Measurements from ENCODE around the gene SYTL3. TPM values are rescaled to one million over a fixed set of nuclear protein-coding genes. Genes with fewer than 3 reads are reported as not detected.
A peak's percentile ranks its signal among the peaks of the same experiment; 100 is the strongest.

Gene SYTL3
- total and polyA plus RNA-seq, 10 of the 15 experiments (the other 5 are each of a cell fraction or from before 2014, with no cell fraction given): 3.3 to 12.1 (median 6.9) TPM

DNA sequence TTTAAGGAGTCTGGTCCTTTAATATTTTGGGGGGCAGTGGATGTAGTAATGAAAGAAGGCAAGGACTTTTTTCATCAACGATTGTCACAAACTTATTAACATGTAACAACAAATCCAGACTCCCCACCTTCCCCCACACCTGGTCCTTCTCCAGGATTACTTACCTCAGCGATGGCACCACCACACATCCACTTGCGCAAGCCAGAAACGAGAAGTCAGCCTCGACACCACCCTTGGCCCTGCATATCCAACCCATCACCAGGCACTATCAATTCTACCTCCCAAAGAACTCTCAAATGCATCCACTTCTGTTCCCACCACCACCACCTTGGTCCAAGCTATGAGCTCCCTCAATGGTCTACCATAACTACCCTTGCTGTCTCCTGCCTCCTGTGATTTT lies 162.8 kb downstream of the SYTL3 start:
- BruUV-seq (replicated peaks): no TSS peak
- WGBS (ENCODE audit: insufficient coverage, insufficient replicate concordance, low lambda C conversion rate, missing lambda C conversion rate): 44% methylated on average over 5 of the region's 5 CpGs
- ChIA-PET RAD21 (ENCODE audit: unreplicated experiment) (interaction anchor here (1.1 to 5.2 kb wide), 3 partner anchors 17 to 99 kb away, joined by 7 to 65 read pairs (median 15); no protein-coding TSS in a partner anchor), POLR2A (interaction anchor here (0.7 to 3.8 kb wide), 9 partner anchors 9 to 106 kb away, joined by 3 to 27 read pairs (median 5); no protein-coding TSS in a partner anchor), SMC1A (ENCODE audit: uncharacterized antibody, unreplicated experiment) (interaction anchor here (1.0 to 5.2 kb wide), 11 partner anchors 8 to 181 kb away, joined by 3 to 68 read pairs (median 19); no protein-coding TSS in a partner anchor), CTCF (interaction anchor here (1.1 to 5.2 kb wide), 7 partner anchors 16 to 153 kb away, joined by 3 to 97 read pairs (median 5); no protein-coding TSS in a partner anchor)
- Histone ChIP-seq H4K20me1 (ENCODE audit: control insufficient read depth, insufficient read depth) (peaks cover 4% of the 10 kb centered on the region; the same call in 1 of the 2 replicates), H3K4me3 (peak overlapping the region; percentile 82), H3K4me2 (ENCODE audit: control insufficient read depth, insufficient read depth) (peak overlapping the region; percentile 98), H3K9me3 (replicated peaks; ENCODE audit: control insufficient read depth, insufficient read depth, low read length) (no peaks in the 10 kb centered on the region), H3K36me3 (ENCODE audit: control insufficient read depth in 2 of 2, insufficient read depth in 2 of 2, low read length in 1 of 2) (peaks cover 4 to 20% of the 10 kb centered on the region in 2 experiments), H3K27ac (ENCODE audit: control insufficient read depth, insufficient read depth) (peak overlapping the region; percentile 75), H3K27me3 (replicated peaks in 1 of 2; ENCODE audit: control insufficient read depth in 2 of 2, insufficient read depth in 2 of 2, low read length in 1 of 2) (no peaks in the 10 kb centered on the region), H2AFZ (ENCODE audit: control insufficient read depth, low read depth, low read length) (no peak overlapping the region), H3K79me2 (ENCODE audit: control insufficient read depth, insufficient read depth, low read length) (peaks cover 100% of the 10 kb centered on the region), H3K9ac (ENCODE audit: control insufficient read depth, insufficient read depth, low read length) (no peak overlapping the region), H3K4me1 (ENCODE audit: control insufficient read depth, insufficient read depth, low read length) (peaks cover 64% of the 10 kb centered on the region)
- in situ Hi-C loops (cut with MboI) (no loop called here), intact Hi-C loops (cut with micrococcal nuclease; ENCODE audit: unreplicated experiment) (loop anchor here (5.0 to 10.0 kb wide), 3 partner anchors 95 to 338 kb away; no protein-coding TSS in a partner anchor)
- FAIRE-seq (no peak), DNase-seq (ENCODE audit: low read depth, low spot score) (no peak), ATAC-seq (no peak)
- TF ChIP-seq RCOR1 (conservative IDR thresholded peaks at IDR 0.05; ENCODE audit: low read depth, low read length): 0 out of 2 replicates have a peak, but pooled peaks have one; percentile 52
- no peak for TF ChIP-seq HDAC2 (IDR thresholded peaks at IDR 0.05)
- no peak for TF ChIP-seq NFYA (IDR thresholded peaks at IDR 0.05; ENCODE audit: borderline replicate concordance, low read depth, low read length)
- no peak for TF ChIP-seq NR2C1 (IDR thresholded peaks at IDR 0.05)
- no peak for TF ChIP-seq MTA3 (IDR thresholded peaks at IDR 0.05; ENCODE audit: borderline replicate concordance, low read length)

DNA sequence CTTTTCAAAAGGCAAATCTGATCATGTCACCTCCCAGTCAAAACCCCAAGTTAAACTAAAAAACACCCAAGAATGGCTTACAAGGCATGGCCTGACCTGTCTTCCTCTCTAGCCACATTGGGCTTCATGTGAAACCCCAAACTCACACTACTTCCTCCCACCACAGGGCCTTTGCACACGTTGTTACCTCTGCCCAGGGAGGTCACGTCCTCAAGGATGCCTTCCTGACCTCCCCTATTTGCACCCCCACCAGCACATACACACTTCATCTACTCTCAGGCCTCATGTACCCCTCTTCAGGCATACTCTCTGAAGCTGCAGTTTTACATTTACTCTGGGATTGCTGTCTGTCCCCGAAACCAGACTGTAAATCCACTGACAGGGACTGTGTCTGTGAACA lies 163.2 kb downstream of the SYTL3 start:
- ChIA-PET CTCF (interaction anchor here (0.9 to 5.2 kb wide), 11 partner anchors 17 to 164 kb away, joined by 3 to 97 read pairs (median 5); partner anchors contain the start of gene SYTL3), SMC1A (ENCODE audit: uncharacterized antibody, unreplicated experiment) (interaction anchor here (1.0 to 5.2 kb wide), 12 partner anchors 11 to 294 kb away, joined by 3 to 68 read pairs (median 12); no protein-coding TSS in a partner anchor), RAD21 (ENCODE audit: unreplicated experiment) (interaction anchor here (0.6 to 5.2 kb wide), 7 partner anchors 9 to 158 kb away, joined by 3 to 65 read pairs (median 10); no protein-coding TSS in a partner anchor), POLR2A (interaction anchor here (1.0 to 3.8 kb wide), 7 partner anchors 9 to 106 kb away, joined by 3 to 27 read pairs (median 5); no protein-coding TSS in a partner anchor)
- H2AFZ ChIP-seq (ENCODE audit: control insufficient read depth, low read depth, low read length): no peak overlapping the region
- intact Hi-C loops (cut with micrococcal nuclease; ENCODE audit: unreplicated experiment) (loop anchor here (5.0 to 10.0 kb wide), 3 partner anchors 96 to 338 kb away; no protein-coding TSS in a partner anchor), in situ Hi-C loops (cut with MboI) (no loop called here)
- WGBS (ENCODE audit: insufficient coverage, insufficient replicate concordance, low lambda C conversion rate, missing lambda C conversion rate): 18% methylated on average over 3 of the region's 3 CpGs
- H3K4me2 ChIP-seq (ENCODE audit: control insufficient read depth, insufficient read depth): peak overlapping the region; percentile 98
- BruUV-seq (replicated peaks): no TSS peak
- H3K27me3 ChIP-seq (replicated peaks in 1 of 2; ENCODE audit: control insufficient read depth in 2 of 2, insufficient read depth in 2 of 2, low read length in 1 of 2): no peaks in the 10 kb centered on the region
- peaks cover 60% of the 10 kb centered on the region for H3K4me1 ChIP-seq (ENCODE audit: control insufficient read depth, insufficient read depth, low read length)
- H3K9me3 ChIP-seq (replicated peaks; ENCODE audit: control insufficient read depth, insufficient read depth, low read length): no peaks in the 10 kb centered on the region
- H3K79me2 ChIP-seq (ENCODE audit: control insufficient read depth, insufficient read depth, low read length): peaks cover 100% of the 10 kb centered on the region
- no peak overlapping the region; the same call in 1 of the 2 replicates for H3K9ac ChIP-seq (ENCODE audit: control insufficient read depth, insufficient read depth, low read length)
- no peak for FAIRE-seq
- H3K27ac ChIP-seq (ENCODE audit: control insufficient read depth, insufficient read depth): peak overlapping the region; percentile 75
- peaks cover 4 to 17% of the 10 kb centered on the region in 2 experiments for H3K36me3 ChIP-seq (ENCODE audit: control insufficient read depth in 2 of 2, insufficient read depth in 2 of 2, low read length in 1 of 2)
- peak; percentile 31 for ATAC-seq
- no peak for DNase-seq (ENCODE audit: low read depth, low spot score)
- H4K20me1 ChIP-seq (ENCODE audit: control insufficient read depth, insufficient read depth): peaks cover 4% of the 10 kb centered on the region; the same call in 1 of the 2 replicates
- H3K4me3 ChIP-seq: peak overlapping the region; percentile 82
- TF ChIP-seq GATAD2B (conservative IDR thresholded peaks at IDR 0.05; ENCODE audit: low read depth) (0 out of 2 replicates have a peak, but pooled peaks have one; percentile 24), SMAD1 (IDR thresholded peaks at IDR 0.05; ENCODE audit: low read depth, partially characterized antibody) (peak; percentile 57), SMARCA5 (IDR thresholded peaks at IDR 0.05) (peak; percentile 91), NFYA (IDR thresholded peaks at IDR 0.05; ENCODE audit: borderline replicate concordance, low read depth, low read length) (no peak), IKZF1 (conservative IDR thresholded peaks at IDR 0.05) (peak; percentile 51), POLR2A (IDR thresholded peaks at IDR 0.05; ENCODE audit: low read depth, low read length) (no peak; the same call in none of the 2 replicates), PAX8 (IDR thresholded peaks at IDR 0.05) (no peak), ZNF217 (IDR thresholded peaks at IDR 0.05) (peak; percentile 42; the same call in 1 of the 2 replicates), NR2F1 (conservative IDR thresholded peaks at IDR 0.05) (peak; percentile 77)
- TF ChIP-seq, protein P1, sequence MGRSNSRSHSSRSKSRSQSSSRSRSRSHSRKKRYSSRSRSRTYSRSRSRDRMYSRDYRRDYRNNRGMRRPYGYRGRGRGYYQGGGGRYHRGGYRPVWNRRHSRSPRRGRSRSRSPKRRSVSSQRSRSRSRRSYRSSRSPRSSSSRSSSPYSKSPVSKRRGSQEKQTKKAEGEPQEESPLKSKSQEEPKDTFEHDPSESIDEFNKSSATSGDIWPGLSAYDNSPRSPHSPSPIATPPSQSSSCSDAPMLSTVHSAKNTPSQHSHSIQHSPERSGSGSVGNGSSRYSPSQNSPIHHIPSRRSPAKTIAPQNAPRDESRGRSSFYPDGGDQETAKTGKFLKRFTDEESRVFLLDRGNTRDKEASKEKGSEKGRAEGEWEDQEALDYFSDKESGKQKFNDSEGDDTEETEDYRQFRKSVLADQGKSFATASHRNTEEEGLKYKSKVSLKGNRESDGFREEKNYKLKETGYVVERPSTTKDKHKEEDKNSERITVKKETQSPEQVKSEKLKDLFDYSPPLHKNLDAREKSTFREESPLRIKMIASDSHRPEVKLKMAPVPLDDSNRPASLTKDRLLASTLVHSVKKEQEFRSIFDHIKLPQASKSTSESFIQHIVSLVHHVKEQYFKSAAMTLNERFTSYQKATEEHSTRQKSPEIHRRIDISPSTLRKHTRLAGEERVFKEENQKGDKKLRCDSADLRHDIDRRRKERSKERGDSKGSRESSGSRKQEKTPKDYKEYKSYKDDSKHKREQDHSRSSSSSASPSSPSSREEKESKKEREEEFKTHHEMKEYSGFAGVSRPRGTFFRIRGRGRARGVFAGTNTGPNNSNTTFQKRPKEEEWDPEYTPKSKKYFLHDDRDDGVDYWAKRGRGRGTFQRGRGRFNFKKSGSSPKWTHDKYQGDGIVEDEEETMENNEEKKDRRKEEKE (IDR thresholded peaks at IDR 0.05): no peak
- TF ChIP-seq, protein P2, sequence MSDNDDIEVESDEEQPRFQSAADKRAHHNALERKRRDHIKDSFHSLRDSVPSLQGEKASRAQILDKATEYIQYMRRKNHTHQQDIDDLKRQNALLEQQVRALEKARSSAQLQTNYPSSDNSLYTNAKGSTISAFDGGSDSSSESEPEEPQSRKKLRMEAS (IDR thresholded peaks at IDR 0.05; ENCODE audit: low read depth, low read length): peak; percentile 12; the same call in 1 of the 2 replicates

Measured in GM12878 (cell line).